ENCODE data around the gene NCAM1.
A peak's percentile ranks its signal among the peaks of the same experiment; 100 is the strongest.

NCAM1 gene

GRCh38 chr11:112968941-112969713, 7.9 kb downstream of the NCAM1 start:
- no peak for DNase-seq

- DNase-seq, result no peak
These were observed 10.0 kb downstream of the NCAM1 start for GRCh38 chr11:112971195-112971594.

- no peak for DNase-seq
These were observed 10.6 kb downstream of the NCAM1 start for GRCh38 chr11:112971827-112972226.

- DNase-seq, result no peak
These were observed 11.4 kb downstream of the NCAM1 start for GRCh38 chr11:112972399-112973145.

GRCh38 chr11:112975051-112975450, 13.8 kb downstream of the NCAM1 start:
- DNase-seq, result no peak

- no peak for DNase-seq
These were observed 14.3 kb downstream of the NCAM1 start for GRCh38 chr11:112975493-112975892.

GRCh38 chr11:112977755-112978154, 16.5 kb downstream of the NCAM1 start:
- DNase-seq, result peak in 1 of 5 donors; percentile 7

GRCh38 chr11:112983887-112984286, 22.7 kb downstream of the NCAM1 start:
- no peak for DNase-seq

- DNase-seq, result no peak
These were observed 28.0 kb downstream of the NCAM1 start for GRCh38 chr11:112989198-112989597.

- DNase-seq, result no peak
These were observed 32.6 kb downstream of the NCAM1 start for GRCh38 chr11:112993808-112994207.

GRCh38 chr11:112995423-112996090, 34.3 kb downstream of the NCAM1 start:
- DNase-seq, result no peak

GRCh38 chr11:112996994-112997393, 35.8 kb downstream of the NCAM1 start:
- no peak for DNase-seq

- DNase-seq, result no peak
These were observed 36.7 kb downstream of the NCAM1 start for GRCh38 chr11:112997857-112998466.

GRCh38 chr11:112999520-112999919, 38.3 kb downstream of the NCAM1 start:
- DNase-seq, result no peak

GRCh38 chr11:113001709-113002108, 40.5 kb downstream of the NCAM1 start:
- no peak for DNase-seq

- no peak for DNase-seq
These were observed 45.8 kb downstream of the NCAM1 start for GRCh38 chr11:113006896-113007445.

- DNase-seq, result no peak
These were observed 53.3 kb downstream of the NCAM1 start for GRCh38 chr11:113014262-113015097.

GRCh38 chr11:113015098-113015455, 53.9 kb downstream of the NCAM1 start:
- DNase-seq, result no peak

- DNase-seq, result no peak
These were observed 55.7 kb downstream of the NCAM1 start for GRCh38 chr11:113016905-113017304.

GRCh38 chr11:113018913-113019312, 57.7 kb downstream of the NCAM1 start:
- no peak for DNase-seq

GRCh38 chr11:113019711-113020110, 58.5 kb downstream of the NCAM1 start:
- DNase-seq, result no peak

GRCh38 chr11:113021111-113021510, 59.9 kb downstream of the NCAM1 start:
- no peak for DNase-seq
